Measurements from ENCODE around the gene CAPN15. TPM values are rescaled to one million over a fixed set of nuclear protein-coding genes. Genes with fewer than 3 reads are reported as not detected.

The CAPN15 gene
- total and polyA plus RNA-seq, 2 of the 4 experiments (the other 2 are of a cell fraction): 9.3 to 24.3 TPM

GRCh38 chr16:533391-534123, 6.0 kb downstream of the CAPN15 start:
- ATAC-seq (ENCODE audit: low read depth) (no peak), DNase-seq (no peak)
- H3K79me1 ChIP-seq (ENCODE audit: low read depth in 1 of 2, low read length in 2 of 2): peaks cover 7 to 71% of the 10 kb centered on the region in 2 experiments; a peak in 3 of 4 replicates
- no peak overlapping the region for H3K56ac ChIP-seq (ENCODE audit: extremely low read depth, insufficient read depth, low read length)
- CTCF ChIA-PET: no interaction called here
- H3K9me3 ChIP-seq (ENCODE audit: control insufficient read depth, insufficient read depth, low read length): no peaks in the 10 kb centered on the region
- H2BK5ac ChIP-seq (ENCODE audit: low read depth, low read length, poor library complexity, severe bottlenecking): no peak overlapping the region
- H4K8ac ChIP-seq (ENCODE audit: low read depth in 2 of 2, low read length in 2 of 2): no peak overlapping the region
- H3K9me1 ChIP-seq (ENCODE audit: insufficient read depth, low read length): peaks cover 8% of the 10 kb centered on the region; the same call in 1 of the 2 replicates
- no peak overlapping the region for H2AFZ ChIP-seq (replicated peaks; ENCODE audit: low read length, poor library complexity)
- no peak for TF ChIP-seq MAZ (IDR thresholded peaks at IDR 0.05; ENCODE audit: borderline replicate concordance, low read depth, low read length)
- TF ChIP-seq, protein P1, sequence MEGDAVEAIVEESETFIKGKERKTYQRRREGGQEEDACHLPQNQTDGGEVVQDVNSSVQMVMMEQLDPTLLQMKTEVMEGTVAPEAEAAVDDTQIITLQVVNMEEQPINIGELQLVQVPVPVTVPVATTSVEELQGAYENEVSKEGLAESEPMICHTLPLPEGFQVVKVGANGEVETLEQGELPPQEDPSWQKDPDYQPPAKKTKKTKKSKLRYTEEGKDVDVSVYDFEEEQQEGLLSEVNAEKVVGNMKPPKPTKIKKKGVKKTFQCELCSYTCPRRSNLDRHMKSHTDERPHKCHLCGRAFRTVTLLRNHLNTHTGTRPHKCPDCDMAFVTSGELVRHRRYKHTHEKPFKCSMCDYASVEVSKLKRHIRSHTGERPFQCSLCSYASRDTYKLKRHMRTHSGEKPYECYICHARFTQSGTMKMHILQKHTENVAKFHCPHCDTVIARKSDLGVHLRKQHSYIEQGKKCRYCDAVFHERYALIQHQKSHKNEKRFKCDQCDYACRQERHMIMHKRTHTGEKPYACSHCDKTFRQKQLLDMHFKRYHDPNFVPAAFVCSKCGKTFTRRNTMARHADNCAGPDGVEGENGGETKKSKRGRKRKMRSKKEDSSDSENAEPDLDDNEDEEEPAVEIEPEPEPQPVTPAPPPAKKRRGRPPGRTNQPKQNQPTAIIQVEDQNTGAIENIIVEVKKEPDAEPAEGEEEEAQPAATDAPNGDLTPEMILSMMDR (conservative IDR thresholded peaks at IDR 0.05; ENCODE audit: low read depth, low read length): no peak
- TF ChIP-seq, protein P2, sequence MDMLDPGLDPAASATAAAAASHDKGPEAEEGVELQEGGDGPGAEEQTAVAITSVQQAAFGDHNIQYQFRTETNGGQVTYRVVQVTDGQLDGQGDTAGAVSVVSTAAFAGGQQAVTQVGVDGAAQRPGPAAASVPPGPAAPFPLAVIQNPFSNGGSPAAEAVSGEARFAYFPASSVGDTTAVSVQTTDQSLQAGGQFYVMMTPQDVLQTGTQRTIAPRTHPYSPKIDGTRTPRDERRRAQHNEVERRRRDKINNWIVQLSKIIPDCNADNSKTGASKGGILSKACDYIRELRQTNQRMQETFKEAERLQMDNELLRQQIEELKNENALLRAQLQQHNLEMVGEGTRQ (IDR thresholded peaks at IDR 0.05; ENCODE audit: low read depth, low read length): no peak
- H3K14ac ChIP-seq (replicated peaks; ENCODE audit: low read depth, low read length): no peak overlapping the region
- peaks cover 14% of the 10 kb centered on the region for H3K4me1 ChIP-seq (ENCODE audit: control insufficient read depth, insufficient read depth, low read length)
- dilution Hi-C loops (cut with HindIII; ENCODE audit: low sequenced_read_pairs, unreplicated experiment) (no loop called here), in situ Hi-C loops (cut with MboI; ENCODE audit: low sequenced_read_pairs) (no loop called here), intact Hi-C loops (cut with micrococcal nuclease) (no loop called here)
- peaks cover 72% of the 10 kb centered on the region for H4K20me1 ChIP-seq (ENCODE audit: insufficient read depth, low read length)
- H2BK120ac ChIP-seq (ENCODE audit: low read depth, low read length): no peak overlapping the region
- H3K36me3 ChIP-seq (ENCODE audit: control insufficient read depth, insufficient read depth, low read length): peaks cover 15% of the 10 kb centered on the region; the same call in 1 of the 2 replicates
- H3K23ac ChIP-seq (ENCODE audit: low read depth, low read length): no peak overlapping the region
- no peak overlapping the region for H3K4ac ChIP-seq (ENCODE audit: low read depth, low read length)
- no peak overlapping the region for H3K9ac ChIP-seq (ENCODE audit: low read depth, low read length)
- H4K5ac ChIP-seq (ENCODE audit: low read depth, low read length): no peak overlapping the region
- H3K27me3 ChIP-seq (ENCODE audit: control insufficient read depth, insufficient read depth, low read length): no peaks in the 10 kb centered on the region
- 83% methylated on average over 29 of the region's 30 CpGs; no CpG with 5 or more reads in 1 of the 2 experiments for WGBS, 2 experiments (ENCODE audit: extremely low coverage in 2 of 2, insufficient read length in 1 of 2)
- H2BK20ac ChIP-seq (ENCODE audit: low read depth, low read length): no peak overlapping the region
- BruUV-seq (replicated peaks): no TSS peak
- no peak overlapping the region for H3K4me2 ChIP-seq (ENCODE audit: low read depth, low read length)
- H3K4me3 ChIP-seq (ENCODE audit: insufficient read depth, low read depth, low read length): no peak overlapping the region
- H3K18ac ChIP-seq (ENCODE audit: low read depth, low read length): no peak overlapping the region
- POLR2A ChIA-PET (ENCODE audit: unreplicated experiment): no interaction called here
- H2AK5ac ChIP-seq (ENCODE audit: low read depth, low read length): no peak overlapping the region
- H3K27ac ChIP-seq (ENCODE audit: insufficient read depth, low read length): no peak overlapping the region
- H2AK9ac ChIP-seq (replicated peaks; ENCODE audit: low read depth, low read length, poor library complexity): no peak overlapping the region
- no peak overlapping the region for H4K91ac ChIP-seq (ENCODE audit: insufficient read depth, low read depth, low read length)
- H2BK15ac ChIP-seq (ENCODE audit: low read depth, low read length): no peak overlapping the region

Data from IMR-90 (cell line).